HepG2 (cell line): ENCODE measurements around the gene MINDY1. TPM values are rescaled to one million over a fixed set of nuclear protein-coding genes. Genes with fewer than 3 reads are reported as not detected.

Experiments used
- HNF4G ChIP-seq, 2 experiments: sonication (generic) in 1 of 2; formaldehyde crosslinking in 1 of 2; IDR thresholded peaks; 2 replicates each; pipeline versions ENCODE4 v1.4.0 to v1.6.1; 2011 to 2020; ENCODE audit warnings: borderline replicate concordance in 2 of 2, low read depth in 2 of 2, mild to moderate bottlenecking in 2 of 2, low read length in 1 of 2, missing genetic modification reagents in 1 of 2, moderate library complexity in 1 of 2
- JUNB ChIP-seq: sonication (generic); formaldehyde crosslinking; IDR thresholded peaks from 2 replicates; pipeline ENCODE4 v1.8.0; 2022; ENCODE audit warnings: missing genetic modification reagents, mild to moderate bottlenecking, borderline replicate concordance
- MTA3 ChIP-seq: sonication (generic); formaldehyde crosslinking; IDR thresholded peaks from 2 replicates; pipeline ENCODE4 v1.4.0; 2020; ENCODE audit warnings: missing genetic modification reagents
- NR1H2 ChIP-seq: sonication (generic); formaldehyde crosslinking; IDR thresholded peaks from 2 replicates; pipeline ENCODE4 v1.8.1; 2022; ENCODE audit warnings: low read depth, missing genetic modification reagents, borderline replicate concordance
- SP1 ChIP-seq, 2 experiments: fragments of 450-650 bp in 1 of 2; sonication (generic) in 1 of 2; formaldehyde crosslinking in 1 of 2; IDR thresholded peaks; 2 replicates each; pipeline versions ENCODE4 v1.4.0 to v1.6.1; 2016 to 2020; ENCODE audit warnings: missing genetic modification reagents in 1 of 2
- YY1 ChIP-seq: IDR thresholded peaks from 2 replicates; pipeline ENCODE4 v1.6.1; 2011; ENCODE audit warnings: low read length, low read depth, moderate library complexity, mild to moderate bottlenecking; ENCODE audit not compliant: insufficient read depth, insufficient replicate concordance
- ZBTB38 ChIP-seq: sonication (generic); formaldehyde crosslinking; IDR thresholded peaks from 2 replicates; pipeline ENCODE4 v1.5.1; 2020; ENCODE audit warnings: mild to moderate bottlenecking, missing genetic modification reagents
- ZFP36L2 ChIP-seq: sonication (generic); formaldehyde crosslinking; IDR thresholded peaks from 2 replicates; pipeline ENCODE4 v1.4.0; 2020; ENCODE audit warnings: missing genetic modification reagents
- ZFP82 ChIP-seq: sonication (generic); formaldehyde crosslinking; IDR thresholded peaks from 2 replicates; pipeline ENCODE4 v1.5.1; 2020; ENCODE audit warnings: mild to moderate bottlenecking, missing genetic modification reagents, borderline replicate concordance
- ZNF124 ChIP-seq: sonication (generic); formaldehyde crosslinking; IDR thresholded peaks from 2 replicates; pipeline ENCODE4 v1.4.0; 2020; ENCODE audit warnings: missing genetic modification reagents
- ZNF253 ChIP-seq: sonication (generic); formaldehyde crosslinking; IDR thresholded peaks from 2 replicates; pipeline ENCODE4 v1.8.0; 2022; ENCODE audit warnings: mild to moderate bottlenecking, missing genetic modification reagents, borderline replicate concordance
- ZNF629 ChIP-seq: sonication (generic); formaldehyde crosslinking; conservative IDR thresholded peaks from 2 replicates; pipeline ENCODE4 v1.5.0; 2020; ENCODE audit warnings: missing genetic modification reagents
- ZNF724P ChIP-seq: sonication (generic); formaldehyde crosslinking; IDR thresholded peaks from 2 replicates; pipeline ENCODE4 v1.8.0; 2022; ENCODE audit warnings: missing genetic modification reagents, borderline replicate concordance
- polyA plus RNA-seq, 8 experiments: library from polyadenylated mRNA; depleted of rRNA in 3 of 8; stranded (reverse) in 7 of 8; unstranded in 1 of 8; fragments of >200 nt; fragmentation: Illumina TruSeq in 4 of 8; extraction: Trizol in 4 of 8; gene quantifications; 2 replicates each; pipeline versions ENCODE4 v1.2.1 to v1.2.3, GENCODE V29; 2011 to 2016; ENCODE audit warnings: low read depth in 4 of 8, missing spikeins in 1 of 8, mixed read lengths in 1 of 8; ENCODE audit not compliant: insufficient read depth in 1 of 8
- total RNA-seq, 5 experiments: library from RNA; depleted of rRNA; stranded (reverse); fragments of >200 nt; fragmentation: Illumina TruSeq; extraction: Trizol; gene quantifications; 2 replicates each; pipeline ENCODE4 v1.2.3, GENCODE V29; 2016; ENCODE audit warnings: low read depth in 1 of 5
- TF ChIP-seq, protein P1 (sequence below): sonication (generic); formaldehyde crosslinking; IDR thresholded peaks from 2 replicates; pipeline ENCODE4 v1.4.0; 2020; ENCODE audit warnings: missing genetic modification reagents, mild to moderate bottlenecking, borderline replicate concordance
- TF ChIP-seq, protein P2 (sequence below): sonication (generic); formaldehyde crosslinking; IDR thresholded peaks from 2 replicates; pipeline ENCODE4 v1.8.0; 2022; ENCODE audit warnings: missing genetic modification reagents, mild to moderate bottlenecking, moderate library complexity, borderline replicate concordance
- TF ChIP-seq, protein P3 (sequence below), 2 experiments: IDR thresholded peaks; 2 replicates each; pipeline ENCODE4 v1.6.1; 2011 to 2012; ENCODE audit warnings: low read length in 2 of 2, borderline replicate concordance in 1 of 2, low read depth in 1 of 2, mild to moderate bottlenecking in 1 of 2, moderate library complexity in 1 of 2
- TF ChIP-seq, protein P4 (sequence below): sonication (generic); formaldehyde crosslinking; IDR thresholded peaks from 2 replicates; pipeline ENCODE4 v1.5.0; 2020; ENCODE audit warnings: mild to moderate bottlenecking, missing genetic modification reagents

The MINDY1 gene
- total and polyA plus RNA-seq, 2 of the 13 experiments (the other 11 are each of a cell fraction or from before 2014, with no cell fraction given): 11.1 to 15.0 TPM

DNA sequence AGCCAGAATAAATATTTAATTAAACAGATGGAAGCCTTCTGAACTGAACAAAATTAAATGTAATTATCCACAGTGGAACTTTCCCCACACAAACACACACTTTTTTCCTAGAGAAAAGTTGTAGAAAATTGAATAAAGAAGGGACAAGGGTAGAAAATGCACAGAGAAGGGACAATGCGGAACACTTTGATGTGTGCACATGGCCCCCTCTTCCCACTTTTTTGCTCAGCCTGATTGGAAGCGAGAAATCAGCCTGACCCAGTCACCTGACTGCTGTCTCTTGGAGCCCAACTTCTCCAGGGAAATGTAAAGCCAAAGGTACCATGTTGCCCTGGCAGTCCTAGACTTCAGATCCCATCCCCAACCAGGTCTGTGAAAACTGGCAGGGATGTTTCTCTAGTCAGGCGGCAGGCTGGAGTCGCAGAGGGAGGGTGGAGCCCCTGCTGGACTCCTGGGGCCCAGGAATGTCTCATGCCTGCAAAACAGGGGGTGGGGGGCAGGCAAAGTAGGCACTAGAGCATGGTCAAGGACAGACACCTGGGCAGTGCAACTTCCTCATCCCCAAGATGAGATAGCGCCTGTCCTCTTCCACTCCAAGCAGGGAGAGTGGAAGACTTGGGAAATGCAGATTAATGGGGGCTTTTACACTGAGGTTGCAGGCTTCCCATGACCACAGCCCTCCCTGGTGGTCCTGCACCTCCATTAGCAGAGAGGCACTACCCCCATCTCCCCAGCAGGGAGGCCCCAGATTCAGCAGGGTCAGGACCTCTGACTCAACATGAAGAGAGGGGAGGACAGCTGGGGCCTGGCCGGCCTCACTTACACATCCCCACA lies 34.9 kb downstream of the MINDY1 start (continued):
- peak; percentile 48 for TF ChIP-seq HNF4G (IDR thresholded peaks at IDR 0.05; ENCODE audit: borderline replicate concordance, low read depth, low read length)
- no peak; the same call in 1 of the 2 replicates for TF ChIP-seq HNF4G (CRISPR knock-in tag; IDR thresholded peaks at IDR 0.05; ENCODE audit: borderline replicate concordance, low read depth)
- TF ChIP-seq ZFP82 (CRISPR knock-in tag): no peak
- TF ChIP-seq MTA3 (CRISPR knock-in tag): no peak
- TF ChIP-seq YY1: peak; percentile 26
- TF ChIP-seq ZNF629 (CRISPR knock-in tag): no peak
- TF ChIP-seq, protein P1, sequence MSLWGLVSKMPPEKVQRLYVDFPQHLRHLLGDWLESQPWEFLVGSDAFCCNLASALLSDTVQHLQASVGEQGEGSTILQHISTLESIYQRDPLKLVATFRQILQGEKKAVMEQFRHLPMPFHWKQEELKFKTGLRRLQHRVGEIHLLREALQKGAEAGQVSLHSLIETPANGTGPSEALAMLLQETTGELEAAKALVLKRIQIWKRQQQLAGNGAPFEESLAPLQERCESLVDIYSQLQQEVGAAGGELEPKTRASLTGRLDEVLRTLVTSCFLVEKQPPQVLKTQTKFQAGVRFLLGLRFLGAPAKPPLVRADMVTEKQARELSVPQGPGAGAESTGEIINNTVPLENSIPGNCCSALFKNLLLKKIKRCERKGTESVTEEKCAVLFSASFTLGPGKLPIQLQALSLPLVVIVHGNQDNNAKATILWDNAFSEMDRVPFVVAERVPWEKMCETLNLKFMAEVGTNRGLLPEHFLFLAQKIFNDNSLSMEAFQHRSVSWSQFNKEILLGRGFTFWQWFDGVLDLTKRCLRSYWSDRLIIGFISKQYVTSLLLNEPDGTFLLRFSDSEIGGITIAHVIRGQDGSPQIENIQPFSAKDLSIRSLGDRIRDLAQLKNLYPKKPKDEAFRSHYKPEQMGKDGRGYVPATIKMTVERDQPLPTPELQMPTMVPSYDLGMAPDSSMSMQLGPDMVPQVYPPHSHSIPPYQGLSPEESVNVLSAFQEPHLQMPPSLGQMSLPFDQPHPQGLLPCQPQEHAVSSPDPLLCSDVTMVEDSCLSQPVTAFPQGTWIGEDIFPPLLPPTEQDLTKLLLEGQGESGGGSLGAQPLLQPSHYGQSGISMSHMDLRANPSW: peak; percentile 23; the same call in 1 of the 2 replicates
- TF ChIP-seq, protein P2, sequence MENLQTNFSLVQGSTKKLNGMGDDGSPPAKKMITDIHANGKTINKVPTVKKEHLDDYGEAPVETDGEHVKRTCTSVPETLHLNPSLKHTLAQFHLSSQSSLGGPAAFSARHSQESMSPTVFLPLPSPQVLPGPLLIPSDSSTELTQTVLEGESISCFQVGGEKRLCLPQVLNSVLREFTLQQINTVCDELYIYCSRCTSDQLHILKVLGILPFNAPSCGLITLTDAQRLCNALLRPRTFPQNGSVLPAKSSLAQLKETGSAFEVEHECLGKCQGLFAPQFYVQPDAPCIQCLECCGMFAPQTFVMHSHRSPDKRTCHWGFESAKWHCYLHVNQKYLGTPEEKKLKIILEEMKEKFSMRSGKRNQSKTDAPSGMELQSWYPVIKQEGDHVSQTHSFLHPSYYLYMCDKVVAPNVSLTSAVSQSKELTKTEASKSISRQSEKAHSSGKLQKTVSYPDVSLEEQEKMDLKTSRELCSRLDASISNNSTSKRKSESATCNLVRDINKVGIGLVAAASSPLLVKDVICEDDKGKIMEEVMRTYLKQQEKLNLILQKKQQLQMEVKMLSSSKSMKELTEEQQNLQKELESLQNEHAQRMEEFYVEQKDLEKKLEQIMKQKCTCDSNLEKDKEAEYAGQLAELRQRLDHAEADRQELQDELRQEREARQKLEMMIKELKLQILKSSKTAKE (CRISPR knock-in tag): peak; percentile 25; the same call in 1 of the 2 replicates
- no peak for TF ChIP-seq ZNF724P (CRISPR knock-in tag)
- TF ChIP-seq ZFP36L2: no peak
- no peak for TF ChIP-seq ZBTB38
- TF ChIP-seq, protein P3, sequence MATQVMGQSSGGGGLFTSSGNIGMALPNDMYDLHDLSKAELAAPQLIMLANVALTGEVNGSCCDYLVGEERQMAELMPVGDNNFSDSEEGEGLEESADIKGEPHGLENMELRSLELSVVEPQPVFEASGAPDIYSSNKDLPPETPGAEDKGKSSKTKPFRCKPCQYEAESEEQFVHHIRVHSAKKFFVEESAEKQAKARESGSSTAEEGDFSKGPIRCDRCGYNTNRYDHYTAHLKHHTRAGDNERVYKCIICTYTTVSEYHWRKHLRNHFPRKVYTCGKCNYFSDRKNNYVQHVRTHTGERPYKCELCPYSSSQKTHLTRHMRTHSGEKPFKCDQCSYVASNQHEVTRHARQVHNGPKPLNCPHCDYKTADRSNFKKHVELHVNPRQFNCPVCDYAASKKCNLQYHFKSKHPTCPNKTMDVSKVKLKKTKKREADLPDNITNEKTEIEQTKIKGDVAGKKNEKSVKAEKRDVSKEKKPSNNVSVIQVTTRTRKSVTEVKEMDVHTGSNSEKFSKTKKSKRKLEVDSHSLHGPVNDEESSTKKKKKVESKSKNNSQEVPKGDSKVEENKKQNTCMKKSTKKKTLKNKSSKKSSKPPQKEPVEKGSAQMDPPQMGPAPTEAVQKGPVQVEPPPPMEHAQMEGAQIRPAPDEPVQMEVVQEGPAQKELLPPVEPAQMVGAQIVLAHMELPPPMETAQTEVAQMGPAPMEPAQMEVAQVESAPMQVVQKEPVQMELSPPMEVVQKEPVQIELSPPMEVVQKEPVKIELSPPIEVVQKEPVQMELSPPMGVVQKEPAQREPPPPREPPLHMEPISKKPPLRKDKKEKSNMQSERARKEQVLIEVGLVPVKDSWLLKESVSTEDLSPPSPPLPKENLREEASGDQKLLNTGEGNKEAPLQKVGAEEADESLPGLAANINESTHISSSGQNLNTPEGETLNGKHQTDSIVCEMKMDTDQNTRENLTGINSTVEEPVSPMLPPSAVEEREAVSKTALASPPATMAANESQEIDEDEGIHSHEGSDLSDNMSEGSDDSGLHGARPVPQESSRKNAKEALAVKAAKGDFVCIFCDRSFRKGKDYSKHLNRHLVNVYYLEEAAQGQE (IDR thresholded peaks at IDR 0.05; ENCODE audit: borderline replicate concordance in 1 of 2, low read depth in 1 of 2, low read length in 2 of 2): no peak
- TF ChIP-seq ZNF253 (CRISPR knock-in tag): no peak
- no peak for TF ChIP-seq NR1H2
- TF ChIP-seq, protein P4, sequence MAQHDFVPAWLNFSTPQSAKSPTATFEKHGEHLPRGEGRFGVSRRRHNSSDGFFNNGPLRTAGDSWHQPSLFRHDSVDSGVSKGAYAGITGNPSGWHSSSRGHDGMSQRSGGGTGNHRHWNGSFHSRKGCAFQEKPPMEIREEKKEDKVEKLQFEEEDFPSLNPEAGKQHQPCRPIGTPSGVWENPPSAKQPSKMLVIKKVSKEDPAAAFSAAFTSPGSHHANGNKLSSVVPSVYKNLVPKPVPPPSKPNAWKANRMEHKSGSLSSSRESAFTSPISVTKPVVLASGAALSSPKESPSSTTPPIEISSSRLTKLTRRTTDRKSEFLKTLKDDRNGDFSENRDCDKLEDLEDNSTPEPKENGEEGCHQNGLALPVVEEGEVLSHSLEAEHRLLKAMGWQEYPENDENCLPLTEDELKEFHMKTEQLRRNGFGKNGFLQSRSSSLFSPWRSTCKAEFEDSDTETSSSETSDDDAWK: no peak
- TF ChIP-seq SP1 (IDR thresholded peaks at IDR 0.05): no peak
- TF ChIP-seq SP1 (CRISPR knock-in tag; IDR thresholded peaks at IDR 0.05): peak; percentile 21; the same call in 1 of the 2 replicates
- TF ChIP-seq JUNB (CRISPR knock-in tag): no peak; the same call in 1 of the 2 replicates
- TF ChIP-seq ZNF124 (CRISPR knock-in tag): no peak
